ENCODE data around the gene C5.

DNA sequence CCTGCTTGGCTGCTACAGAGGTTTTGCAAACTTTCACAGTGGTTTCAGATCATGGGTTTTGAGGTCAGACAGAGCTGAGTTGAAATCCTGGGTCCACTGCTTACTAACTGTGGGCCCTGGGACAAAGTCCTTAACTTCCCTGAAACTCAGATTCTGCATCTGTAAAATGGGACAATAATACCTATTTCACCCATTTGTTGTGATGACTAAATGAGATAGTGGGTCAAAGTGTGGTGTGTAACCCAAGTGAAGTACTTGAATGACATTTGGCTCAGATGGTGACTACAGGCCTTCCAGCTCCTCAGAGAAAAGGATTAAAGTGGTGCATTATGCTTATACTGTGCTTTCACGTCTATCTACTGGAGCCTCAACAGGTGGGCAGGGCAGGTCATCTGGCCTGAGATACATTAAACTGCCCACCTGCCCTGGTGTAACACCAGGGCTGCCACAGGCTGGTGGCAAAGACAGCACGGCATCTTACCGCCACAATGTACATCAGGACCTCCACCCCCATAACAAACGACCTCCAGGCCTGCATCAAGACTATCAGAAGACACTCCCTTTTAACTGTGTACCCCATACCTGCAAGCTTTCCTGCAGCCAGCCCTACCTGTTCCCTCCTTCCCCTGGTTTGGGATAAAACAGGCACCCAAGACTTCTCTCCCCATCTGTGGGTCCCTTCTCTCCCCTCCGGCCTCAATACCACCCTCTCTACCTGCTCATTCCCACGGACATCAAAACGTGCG, 122.6 kb downstream of the C5 start:
- TF ChIP-seq POLR2A (IDR thresholded peaks at IDR 0.05), result no peak
- TF ChIP-seq, protein P1, sequence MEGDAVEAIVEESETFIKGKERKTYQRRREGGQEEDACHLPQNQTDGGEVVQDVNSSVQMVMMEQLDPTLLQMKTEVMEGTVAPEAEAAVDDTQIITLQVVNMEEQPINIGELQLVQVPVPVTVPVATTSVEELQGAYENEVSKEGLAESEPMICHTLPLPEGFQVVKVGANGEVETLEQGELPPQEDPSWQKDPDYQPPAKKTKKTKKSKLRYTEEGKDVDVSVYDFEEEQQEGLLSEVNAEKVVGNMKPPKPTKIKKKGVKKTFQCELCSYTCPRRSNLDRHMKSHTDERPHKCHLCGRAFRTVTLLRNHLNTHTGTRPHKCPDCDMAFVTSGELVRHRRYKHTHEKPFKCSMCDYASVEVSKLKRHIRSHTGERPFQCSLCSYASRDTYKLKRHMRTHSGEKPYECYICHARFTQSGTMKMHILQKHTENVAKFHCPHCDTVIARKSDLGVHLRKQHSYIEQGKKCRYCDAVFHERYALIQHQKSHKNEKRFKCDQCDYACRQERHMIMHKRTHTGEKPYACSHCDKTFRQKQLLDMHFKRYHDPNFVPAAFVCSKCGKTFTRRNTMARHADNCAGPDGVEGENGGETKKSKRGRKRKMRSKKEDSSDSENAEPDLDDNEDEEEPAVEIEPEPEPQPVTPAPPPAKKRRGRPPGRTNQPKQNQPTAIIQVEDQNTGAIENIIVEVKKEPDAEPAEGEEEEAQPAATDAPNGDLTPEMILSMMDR (IDR thresholded peaks at IDR 0.05), result no peak

All from vagina (tissue), 2 donors.